Measurements from ENCODE around the gene POC5. TPM values are rescaled to one million over a fixed set of nuclear protein-coding genes. Genes with fewer than 3 reads are reported as not detected.

POC5 gene
- total RNA-seq, 1 experiment from 2014 or later, result 13.3 TPM

- DNase-seq (ENCODE audit: low read depth), result no peak
- in situ Hi-C loops (cut with HindIII; ENCODE audit: low pct_unique_long_range_greater_than_20kb, low sequenced_read_pairs), result no loop called here
Measured at GRCh38 chr5:75630875-75631274, 86.4 kb downstream of the POC5 start.

GRCh38 chr5:75627801-75628200 is 89.4 kb downstream of the POC5 start:
- in situ Hi-C loops (cut with HindIII; ENCODE audit: low pct_unique_long_range_greater_than_20kb, low sequenced_read_pairs), result no loop called here
- DNase-seq (ENCODE audit: low read depth), result no peak

- no peak for DNase-seq (ENCODE audit: low read depth)
- in situ Hi-C loops (cut with HindIII; ENCODE audit: low pct_unique_long_range_greater_than_20kb, low sequenced_read_pairs), result no loop called here
Measured at GRCh38 chr5:75626959-75627358, 90.3 kb downstream of the POC5 start.

Other genes with a start within 250 kb of the POC5 start
- gene CERT1, start 205.8 kb downstream of the POC5 start, total RNA-seq (2014; rRNA removed; shearing (Covaris generic); ENCODE audit: low replicate concordance), result 11.0 and 33.0 TPM in 2 replicates
- gene POLK, start 205.5 kb downstream of the POC5 start, total RNA-seq (2014; rRNA removed; shearing (Covaris generic); ENCODE audit: low replicate concordance), result 7.1 and 12.8 TPM in 2 replicates
- gene ANKDD1B, start 106.0 kb downstream of the POC5 start, total RNA-seq (2014; rRNA removed; shearing (Covaris generic); ENCODE audit: low replicate concordance), result 1.5 and 3.6 TPM in 2 replicates

Measured in Caki2 (cell line).